Right hindlimb (tissue), 1 donor: Measurements from ENCODE around the gene MSI2.

Experiments used
- DNase-seq: peaks from one replicate; pipeline ENCODE4 v3.0.0-alpha.2; 2018

MSI2 gene

GRCh38 chr17:57443781-57444180 lies 187.5 kb downstream of the MSI2 start:
- no peak for DNase-seq

GRCh38 chr17:57444682-57445450 lies 188.5 kb downstream of the MSI2 start:
- no peak for DNase-seq

- no peak for DNase-seq
These were observed 189.6 kb downstream of the MSI2 start for GRCh38 chr17:57445772-57446472.

- no peak for DNase-seq
These were observed 191.2 kb downstream of the MSI2 start for GRCh38 chr17:57447357-57447989.

- DNase-seq: no peak
These were observed 191.9 kb downstream of the MSI2 start for GRCh38 chr17:57447990-57448758.

GRCh38 chr17:57448759-57449283 lies 192.5 kb downstream of the MSI2 start:
- no peak for DNase-seq

- DNase-seq: no peak
These were observed 194.9 kb downstream of the MSI2 start for GRCh38 chr17:57451191-57451590.

GRCh38 chr17:57451643-57452042 lies 195.3 kb downstream of the MSI2 start:
- DNase-seq: no peak

- no peak for DNase-seq
These were observed 197.6 kb downstream of the MSI2 start for GRCh38 chr17:57453841-57454425.

GRCh38 chr17:57454729-57455062 lies 198.4 kb downstream of the MSI2 start:
- no peak for DNase-seq

- peak; percentile 30 for DNase-seq
These were observed 199.0 kb downstream of the MSI2 start for GRCh38 chr17:57455063-57455914.

GRCh38 chr17:57456622-57457021 lies 200.3 kb downstream of the MSI2 start:
- DNase-seq: peak; percentile 40

- no peak for DNase-seq
These were observed 200.9 kb downstream of the MSI2 start for GRCh38 chr17:57457188-57457587.

GRCh38 chr17:57458718-57459285 lies 202.5 kb downstream of the MSI2 start:
- DNase-seq: no peak

- no peak for DNase-seq
These were observed 203.1 kb downstream of the MSI2 start for GRCh38 chr17:57459286-57459915.

GRCh38 chr17:57461082-57461481 lies 204.8 kb downstream of the MSI2 start:
- DNase-seq: no peak

- no peak for DNase-seq
These were observed 205.8 kb downstream of the MSI2 start for GRCh38 chr17:57462007-57462579.

GRCh38 chr17:57463103-57463885 lies 207.0 kb downstream of the MSI2 start:
- DNase-seq: no peak

- no peak for DNase-seq
These were observed 208.0 kb downstream of the MSI2 start for GRCh38 chr17:57464191-57464864.
